Gastrocnemius medialis (tissue), 4 donors: Measurements from ENCODE around the gene DAGLB.

ENCODE experiments used
- CTCF ChIP-seq, 5 experiments: fragments of 450-650 bp in 3 of 5; fragments of 200-600 bp in 2 of 5; sonication (generic) in 2 of 5; IDR thresholded peaks in 4 of 5; conservative IDR thresholded peaks in 1 of 5; 1 replicate in 4 of 5; 2 replicates in 1 of 5; pipeline ENCODE4 v1.5.1; 2016 to 2019; ENCODE audit warnings: antibody characterized with exemption in 5 of 5, mild to moderate bottlenecking in 3 of 5, moderate library complexity in 3 of 5
- POLR2A ChIP-seq, 2 donors: fragments of 450-650 bp; IDR thresholded peaks; one replicate each; pipeline ENCODE4 v1.6.1; 2017; ENCODE audit warnings: antibody characterized with exemption in 2 of 2, mild to moderate bottlenecking in 2 of 2, moderate library complexity in 2 of 2

GRCh38 chr7:6487184-6487545 lies 39.4 kb upstream of the DAGLB start:
- TF ChIP-seq CTCF (IDR thresholded peaks at IDR 0.05 in 4 of 5, conservative IDR thresholded peaks at IDR 0.05 in 1 of 5), result no peak
- no peak for TF ChIP-seq POLR2A (IDR thresholded peaks at IDR 0.05)
